GM23248 (cell line): ENCODE data around the gene ANG.

Experiments used
- EZH2 ChIP-seq: fragments of 200-600 bp; sonication (generic); IDR thresholded peaks from 2 replicates; pipeline ENCODE4 v1.6.1; 2018; ENCODE audit warnings: antibody characterized with exemption, mild to moderate bottlenecking; ENCODE audit not compliant: insufficient read depth, poor library complexity, severe bottlenecking
- EZH2phosphoT487 ChIP-seq: fragments of 200-600 bp; sonication (generic); IDR thresholded peaks from 2 replicates; pipeline ENCODE4 v1.6.1; 2018; ENCODE audit warnings: antibody characterized with exemption, moderate library complexity, mild to moderate bottlenecking, low read depth; ENCODE audit not compliant: insufficient read depth

- TF ChIP-seq EZH2phosphoT487 = no peak
- no peak for TF ChIP-seq EZH2
Measured at GRCh38 chr14:20733684-20734429, 45.3 kb downstream of the ANG start.
